Measurements from ENCODE around the gene SMIM11. TPM values are rescaled to one million over a fixed set of nuclear protein-coding genes. Genes with fewer than 3 reads are reported as not detected.
"Not testable (repeated sequence)": the region's sequence is repeated elsewhere in the genome, so short reads cannot be mapped to it uniquely, and the experiment has no call there.

The SMIM11 gene
- polyA plus RNA-seq (2013, experiment 1 of 2) = 6.3 TPM
- polyA plus RNA-seq (2013, experiment 2 of 2) = 3.2 TPM

- WGBS = no CpG with 5 or more reads among the region's 49 CpGs
- H3K4me1 ChIP-seq (ENCODE audit: insufficient read depth, low read length); H3K9ac ChIP-seq (ENCODE audit: low read depth, low read length); H3K9me3 ChIP-seq (ENCODE audit: insufficient read depth, low read depth, low read length); H3K4me3 ChIP-seq (ENCODE audit: low read length); H3K27me3 ChIP-seq (ENCODE audit: insufficient read depth, low read length); H3K36me3 ChIP-seq (ENCODE audit: insufficient read depth, low read length); H3K27ac ChIP-seq (ENCODE audit: low read depth, low read length): not testable (repeated sequence)
Measured at GRCh38 chr21:34374940-34375618, at the start of gene SMIM11. Gene SMIM11 (plus strand): TSS chr21:34375507. CDS start chr21:34379505, 3,998 bp downstream.

DNA sequence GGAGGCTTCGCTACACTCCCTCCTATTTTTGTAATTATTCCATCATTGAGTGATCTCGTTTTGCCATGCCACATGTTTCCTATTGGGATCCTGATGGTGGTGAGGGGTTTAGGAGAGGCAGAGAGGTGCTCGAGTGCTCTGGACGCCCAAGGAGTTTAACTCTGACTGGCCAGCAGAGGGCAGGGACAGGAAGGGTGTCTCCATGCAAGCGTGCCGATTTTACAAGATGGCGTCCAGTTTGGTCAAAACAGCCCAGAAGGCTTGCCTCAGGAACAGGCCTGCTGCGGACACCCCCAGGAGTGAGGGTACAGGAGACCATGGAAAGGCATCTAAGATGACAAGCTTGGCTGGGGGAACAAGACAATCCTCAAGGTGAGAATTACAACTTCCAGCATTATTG is 45.3 kb upstream of the SMIM11 start:
- Histone ChIP-seq H3K27ac (ENCODE audit: low read depth, low read length) (no peak overlapping the region), H3K36me3 (ENCODE audit: insufficient read depth, low read length) (no peaks in the 10 kb centered on the region), H3K9me3 (ENCODE audit: insufficient read depth, low read depth, low read length) (no peaks in the 10 kb centered on the region), H3K9ac (ENCODE audit: low read depth, low read length) (no peak overlapping the region), H3K27me3 (ENCODE audit: insufficient read depth, low read length) (no peaks in the 10 kb centered on the region), H3K4me1 (ENCODE audit: insufficient read depth, low read length) (no peaks in the 10 kb centered on the region), H3K4me3 (ENCODE audit: low read length) (no peak overlapping the region)
- WGBS = 92% methylated on average over 8 of the region's 8 CpGs

DNA sequence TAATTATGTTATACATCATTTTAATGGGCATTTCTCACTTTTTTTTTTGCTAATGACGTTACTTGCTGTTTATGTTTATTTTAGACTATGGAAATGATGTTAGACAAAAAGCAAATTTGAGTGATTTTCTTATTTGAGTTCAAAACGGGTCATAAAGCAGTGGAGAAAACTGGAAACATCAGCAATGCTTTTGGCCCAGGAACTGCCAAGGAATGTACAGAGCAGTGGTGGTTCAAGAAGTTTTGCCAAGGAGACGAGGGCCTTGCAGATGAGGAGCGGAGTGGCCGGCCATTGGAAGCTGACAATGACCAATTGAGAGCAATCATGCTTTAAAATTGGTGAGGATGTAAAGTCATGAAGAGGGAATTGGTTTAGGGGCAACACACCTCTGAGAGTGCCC is 43.6 kb upstream of the SMIM11 start:
- Histone ChIP-seq H3K9ac (ENCODE audit: low read depth, low read length) (no peak overlapping the region), H3K27me3 (ENCODE audit: insufficient read depth, low read length) (no peaks in the 10 kb centered on the region), H3K4me3 (ENCODE audit: low read length) (no peak overlapping the region), H3K27ac (ENCODE audit: low read depth, low read length) (no peak overlapping the region), H3K9me3 (ENCODE audit: insufficient read depth, low read depth, low read length) (no peaks in the 10 kb centered on the region), H3K4me1 (ENCODE audit: insufficient read depth, low read length) (no peaks in the 10 kb centered on the region), H3K36me3 (ENCODE audit: insufficient read depth, low read length) (no peaks in the 10 kb centered on the region)
- 93% methylated on average over 5 of the region's 5 CpGs for WGBS

DNA sequence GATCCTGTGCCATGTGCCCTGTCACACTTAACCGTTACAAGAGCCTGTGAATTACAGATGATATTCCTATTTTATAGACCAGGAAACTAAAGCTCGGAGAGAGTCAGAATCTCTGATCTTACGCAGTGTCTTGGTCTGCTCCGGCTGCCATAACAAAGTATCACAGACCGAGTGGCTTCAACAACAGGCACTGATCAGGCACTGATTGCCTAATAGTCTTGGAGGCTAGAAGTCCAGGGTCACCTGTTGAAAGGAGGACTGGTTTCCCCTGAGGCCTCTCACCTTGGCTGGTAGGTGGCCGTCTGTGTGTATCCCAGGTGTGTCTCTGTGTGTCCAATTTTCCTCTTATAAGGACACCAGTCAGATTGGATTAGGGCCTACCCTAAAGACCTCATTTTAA is 43.0 kb upstream of the SMIM11 start:
- Histone ChIP-seq H3K9ac (ENCODE audit: low read depth, low read length) (no peak overlapping the region), H3K4me3 (ENCODE audit: low read length) (no peak overlapping the region), H3K27ac (ENCODE audit: low read depth, low read length) (no peak overlapping the region), H3K9me3 (ENCODE audit: insufficient read depth, low read depth, low read length) (no peaks in the 10 kb centered on the region), H3K36me3 (ENCODE audit: insufficient read depth, low read length) (no peaks in the 10 kb centered on the region), H3K27me3 (ENCODE audit: insufficient read depth, low read length) (no peaks in the 10 kb centered on the region), H3K4me1 (ENCODE audit: insufficient read depth, low read length) (no peaks in the 10 kb centered on the region)
- WGBS = 97% methylated on average over 6 of the region's 6 CpGs

- Histone ChIP-seq H3K36me3 (ENCODE audit: insufficient read depth, low read length) (no peaks in the 10 kb centered on the region), H3K4me3 (ENCODE audit: low read length) (no peak overlapping the region), H3K27me3 (ENCODE audit: insufficient read depth, low read length) (no peaks in the 10 kb centered on the region), H3K4me1 (ENCODE audit: insufficient read depth, low read length) (no peaks in the 10 kb centered on the region), H3K9ac (ENCODE audit: low read depth, low read length) (no peak overlapping the region), H3K9me3 (ENCODE audit: insufficient read depth, low read depth, low read length) (no peaks in the 10 kb centered on the region), H3K27ac (ENCODE audit: low read depth, low read length) (no peak overlapping the region)
- WGBS = 85% methylated on average over 13 of the region's 13 CpGs
Measured at GRCh38 chr21:34333121-34333739, 42.1 kb upstream of the SMIM11 start.

- Histone ChIP-seq H3K27ac (ENCODE audit: low read depth, low read length) (no peak overlapping the region), H3K9me3 (ENCODE audit: insufficient read depth, low read depth, low read length) (no peaks in the 10 kb centered on the region), H3K4me1 (ENCODE audit: insufficient read depth, low read length) (no peaks in the 10 kb centered on the region), H3K9ac (ENCODE audit: low read depth, low read length) (no peak overlapping the region), H3K4me3 (ENCODE audit: low read length) (no peak overlapping the region), H3K27me3 (ENCODE audit: insufficient read depth, low read length) (no peaks in the 10 kb centered on the region), H3K36me3 (ENCODE audit: insufficient read depth, low read length) (no peaks in the 10 kb centered on the region)
- 83% methylated on average over 6 of the region's 6 CpGs for WGBS
Measured at GRCh38 chr21:34335316-34335715, 40.0 kb upstream of the SMIM11 start.

- no peaks in the 10 kb centered on the region for H3K9me3 ChIP-seq (ENCODE audit: insufficient read depth, low read depth, low read length)
- H3K27ac ChIP-seq (ENCODE audit: low read depth, low read length) = no peak overlapping the region
- H3K4me1 ChIP-seq (ENCODE audit: insufficient read depth, low read length) = no peaks in the 10 kb centered on the region
- no peak overlapping the region for H3K4me3 ChIP-seq (ENCODE audit: low read length)
- H3K27me3 ChIP-seq (ENCODE audit: insufficient read depth, low read length) = no peaks in the 10 kb centered on the region
- H3K9ac ChIP-seq (ENCODE audit: low read depth, low read length) = no peak overlapping the region
- H3K36me3 ChIP-seq (ENCODE audit: insufficient read depth, low read length) = no peaks in the 10 kb centered on the region
- 86% methylated on average over 5 of the region's 5 CpGs for WGBS
Measured at GRCh38 chr21:34336245-34336644, 39.1 kb upstream of the SMIM11 start.

GRCh38 chr21:34336756-34337391 is 38.4 kb upstream of the SMIM11 start:
- Histone ChIP-seq H3K9me3 (ENCODE audit: insufficient read depth, low read depth, low read length) (no peaks in the 10 kb centered on the region), H3K27ac (ENCODE audit: low read depth, low read length) (no peak overlapping the region), H3K4me1 (ENCODE audit: insufficient read depth, low read length) (no peaks in the 10 kb centered on the region), H3K9ac (ENCODE audit: low read depth, low read length) (no peak overlapping the region), H3K36me3 (ENCODE audit: insufficient read depth, low read length) (no peaks in the 10 kb centered on the region), H3K4me3 (ENCODE audit: low read length) (no peak overlapping the region), H3K27me3 (ENCODE audit: insufficient read depth, low read length) (no peaks in the 10 kb centered on the region)
- 92% methylated on average over 13 of the region's 13 CpGs for WGBS

DNA sequence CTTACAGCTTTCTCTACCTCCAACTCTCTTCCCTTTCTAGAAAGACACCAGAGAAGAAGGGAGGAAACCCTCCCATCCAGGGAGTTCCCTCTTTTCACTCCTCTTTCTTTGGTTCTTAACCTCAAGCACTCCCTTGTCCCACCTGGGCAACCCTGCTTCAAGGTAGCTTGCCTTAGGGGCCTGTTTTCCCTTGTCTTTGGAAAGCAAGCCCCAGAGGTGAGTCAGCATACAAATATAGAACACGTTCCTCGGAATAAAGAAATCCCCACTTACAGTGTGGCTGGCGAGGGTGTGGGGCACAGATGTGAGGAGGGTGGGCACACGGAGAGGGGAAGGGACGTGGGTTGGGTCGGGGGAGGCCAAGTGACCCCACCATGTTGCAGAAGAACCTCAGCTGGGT is 37.6 kb upstream of the SMIM11 start:
- H3K9ac ChIP-seq (ENCODE audit: low read depth, low read length) = no peak overlapping the region
- no peak overlapping the region for H3K27ac ChIP-seq (ENCODE audit: low read depth, low read length)
- no peaks in the 10 kb centered on the region for H3K36me3 ChIP-seq (ENCODE audit: insufficient read depth, low read length)
- H3K4me3 ChIP-seq (ENCODE audit: low read length) = no peak overlapping the region
- H3K27me3 ChIP-seq (ENCODE audit: insufficient read depth, low read length) = no peaks in the 10 kb centered on the region
- H3K4me1 ChIP-seq (ENCODE audit: insufficient read depth, low read length) = no peaks in the 10 kb centered on the region
- no peaks in the 10 kb centered on the region for H3K9me3 ChIP-seq (ENCODE audit: insufficient read depth, low read depth, low read length)
- WGBS = 88% methylated on average over 4 of the region's 6 CpGs

- Histone ChIP-seq H3K4me3 (ENCODE audit: low read length) (no peak overlapping the region), H3K9me3 (ENCODE audit: insufficient read depth, low read depth, low read length) (no peaks in the 10 kb centered on the region), H3K4me1 (ENCODE audit: insufficient read depth, low read length) (no peaks in the 10 kb centered on the region), H3K9ac (ENCODE audit: low read depth, low read length) (no peak overlapping the region), H3K27me3 (ENCODE audit: insufficient read depth, low read length) (no peaks in the 10 kb centered on the region), H3K27ac (ENCODE audit: low read depth, low read length) (no peak overlapping the region), H3K36me3 (ENCODE audit: insufficient read depth, low read length) (no peaks in the 10 kb centered on the region)
- WGBS = 92% methylated on average over 8 of the region's 8 CpGs
Measured at GRCh38 chr21:34338226-34338625, 37.1 kb upstream of the SMIM11 start.

- WGBS = 83% methylated on average over 1 of the region's 3 CpGs
- Histone ChIP-seq H3K27me3 (ENCODE audit: insufficient read depth, low read length) (no peaks in the 10 kb centered on the region), H3K9ac (ENCODE audit: low read depth, low read length) (no peak overlapping the region), H3K4me1 (ENCODE audit: insufficient read depth, low read length) (no peaks in the 10 kb centered on the region), H3K27ac (ENCODE audit: low read depth, low read length) (no peak overlapping the region), H3K4me3 (ENCODE audit: low read length) (no peak overlapping the region), H3K36me3 (ENCODE audit: insufficient read depth, low read length) (no peaks in the 10 kb centered on the region), H3K9me3 (ENCODE audit: insufficient read depth, low read depth, low read length) (no peaks in the 10 kb centered on the region)
Measured at GRCh38 chr21:34340061-34340460, 35.2 kb upstream of the SMIM11 start.

Measured in HUES64 (cell line).